Subcutaneous abdominal adipose tissue (tissue), 5 donors: Measurements from ENCODE around the gene CYP17A1.

Experiments used
- H3K27ac ChIP-seq: one replicate; pipeline ENCODE4 v1.7.0; 2013; ENCODE audit warnings: low read depth, mild to moderate bottlenecking, inconsistent platforms, low read length, moderate library complexity
- H3K27me3 ChIP-seq, 5 donors: one replicate each; pipeline ENCODE4 v1.7.0; 2013; ENCODE audit warnings: low read length in 5 of 5, inconsistent platforms in 1 of 5; ENCODE audit not compliant: control insufficient read depth in 5 of 5, insufficient read depth in 4 of 5
- H3K36me3 ChIP-seq, 5 donors: one replicate each; pipeline ENCODE4 v1.7.0; 2013; ENCODE audit warnings: low read length in 5 of 5; ENCODE audit not compliant: control insufficient read depth in 5 of 5, insufficient read depth in 5 of 5
- H3K4me1 ChIP-seq, 5 donors: one replicate each; pipeline ENCODE4 v1.7.0; 2013; ENCODE audit warnings: low read length in 5 of 5, mild to moderate bottlenecking in 3 of 5, moderate library complexity in 1 of 5; ENCODE audit not compliant: control insufficient read depth in 5 of 5, insufficient read depth in 5 of 5
- H3K4me3 ChIP-seq, 5 donors: one replicate each; pipeline ENCODE4 v1.7.0; 2013; ENCODE audit warnings: low read length in 5 of 5, low read depth in 1 of 5
- H3K9ac ChIP-seq, 5 donors: one replicate each; pipeline ENCODE4 v1.7.0; 2013; ENCODE audit warnings: low read length in 5 of 5, mild to moderate bottlenecking in 4 of 5, moderate library complexity in 3 of 5
- H3K9me3 ChIP-seq, 5 donors: one replicate each; pipeline ENCODE4 v1.7.0; 2013; ENCODE audit warnings: low read length in 5 of 5; ENCODE audit not compliant: control insufficient read depth in 5 of 5
- donor health status: healthy.
- donor health status: healthy.
- donor health status: healthy.
- donor health status: healthy.
- donor health status: healthy.

The CYP17A1 gene

DNA sequence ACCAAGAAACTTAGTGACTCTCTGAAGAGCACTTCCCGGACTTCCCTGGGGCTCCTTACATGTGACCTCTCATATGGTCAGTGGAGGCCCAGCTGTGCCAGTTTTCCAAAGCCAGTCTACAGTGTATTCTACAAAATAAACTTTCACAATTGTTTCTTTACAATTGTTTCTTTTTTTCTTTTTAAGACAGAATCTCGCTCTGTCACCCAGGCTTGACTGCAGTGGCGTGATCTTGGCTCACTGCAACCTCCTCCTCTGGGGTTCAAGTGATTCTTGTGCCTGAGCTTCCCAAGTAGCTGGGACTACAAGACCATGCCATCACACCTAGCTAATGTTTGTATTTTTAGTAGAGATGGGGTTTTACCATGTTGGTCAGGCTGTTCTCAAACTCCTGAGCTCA, 25.9 kb downstream of the CYP17A1 start:
- Histone ChIP-seq H3K9me3 (no peaks in the 10 kb centered on the region), H3K27ac (no peak overlapping the region), H3K36me3 (peaks cover 0 to 54% (median 45%) of the 10 kb centered on the region in 5 donors), H3K27me3 (no peaks in the 10 kb centered on the region), H3K4me1 (peaks cover 0 to 47% (median 40%) of the 10 kb centered on the region in 5 donors), H3K4me3 (no peak overlapping the region), H3K9ac (no peak overlapping the region)

DNA sequence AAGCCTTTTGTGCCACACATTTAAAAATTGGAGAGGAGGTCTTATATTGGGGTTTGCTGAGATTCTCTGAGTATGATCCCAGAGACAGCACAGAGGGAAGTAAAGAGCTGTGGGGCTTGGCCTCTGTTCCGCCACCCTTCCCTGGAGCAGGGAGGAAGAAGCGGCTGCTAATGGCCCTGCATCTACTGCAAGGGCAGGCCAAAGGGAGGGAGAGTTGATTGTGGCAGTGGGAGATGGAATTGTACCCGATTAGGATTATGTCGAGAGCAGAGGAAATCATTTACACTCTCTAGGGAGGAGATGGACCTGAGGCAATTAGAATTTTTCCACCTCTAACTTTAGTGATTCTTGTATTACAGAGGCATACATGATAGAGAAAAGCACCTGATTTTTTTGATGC, 28.8 kb downstream of the CYP17A1 start:
- H3K36me3 ChIP-seq: peaks cover 0 to 43% (median 33%) of the 10 kb centered on the region in 5 donors

DNA sequence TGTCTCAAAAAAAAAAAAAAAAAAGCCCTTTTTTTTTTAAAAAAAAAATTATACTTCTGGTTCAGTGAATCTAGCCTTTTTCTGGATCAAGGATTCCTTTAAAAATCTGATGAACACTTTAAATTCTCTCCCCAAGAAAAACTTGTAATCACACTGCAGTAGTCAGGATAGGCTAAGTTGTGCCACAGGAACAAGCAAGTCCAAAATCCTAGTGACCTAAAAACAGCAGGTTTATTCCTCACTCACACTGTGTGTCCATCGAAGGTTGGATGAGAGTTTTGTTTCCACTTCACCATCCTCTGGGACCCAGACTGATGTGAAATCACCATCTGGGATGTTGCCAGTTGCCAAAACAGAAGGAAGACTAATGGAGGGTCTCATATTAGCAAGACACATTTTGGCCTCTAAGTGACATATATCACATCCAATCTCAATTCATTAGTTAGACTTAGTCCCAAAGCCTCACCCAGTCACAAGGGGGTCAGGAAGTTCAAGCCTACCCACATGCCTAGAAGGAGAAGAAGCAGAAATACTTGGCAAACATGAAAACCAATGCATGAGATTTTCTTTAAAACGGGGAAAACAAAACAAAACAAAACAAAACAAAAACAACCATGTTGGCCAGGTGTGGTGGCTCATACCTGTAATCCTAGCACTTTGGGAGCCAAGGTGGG, 32.7 kb downstream of the CYP17A1 start:
- Histone ChIP-seq H3K36me3 (peaks cover 0 to 22% (median 7%) of the 10 kb centered on the region in 5 donors), H3K4me1 (peaks cover 20 to 48% (median 44%) of the 10 kb centered on the region in 5 donors), H3K27ac (peak overlapping the region; percentile 93), H3K4me3 (no peak overlapping the region), H3K27me3 (no peaks in the 10 kb centered on the region), H3K9ac (no peak overlapping the region), H3K9me3 (no peaks in the 10 kb centered on the region)

More for the DNA sequence above, 28.8 kb downstream of the CYP17A1 start:
- Histone ChIP-seq H3K4me3 (no peak overlapping the region), H3K4me1 (peaks cover 2 to 25% (median 16%) of the 10 kb centered on the region in 5 donors), H3K9ac (no peak overlapping the region), H3K27ac (no peak overlapping the region), H3K9me3 (no peaks in the 10 kb centered on the region), H3K27me3 (no peaks in the 10 kb centered on the region)

DNA sequence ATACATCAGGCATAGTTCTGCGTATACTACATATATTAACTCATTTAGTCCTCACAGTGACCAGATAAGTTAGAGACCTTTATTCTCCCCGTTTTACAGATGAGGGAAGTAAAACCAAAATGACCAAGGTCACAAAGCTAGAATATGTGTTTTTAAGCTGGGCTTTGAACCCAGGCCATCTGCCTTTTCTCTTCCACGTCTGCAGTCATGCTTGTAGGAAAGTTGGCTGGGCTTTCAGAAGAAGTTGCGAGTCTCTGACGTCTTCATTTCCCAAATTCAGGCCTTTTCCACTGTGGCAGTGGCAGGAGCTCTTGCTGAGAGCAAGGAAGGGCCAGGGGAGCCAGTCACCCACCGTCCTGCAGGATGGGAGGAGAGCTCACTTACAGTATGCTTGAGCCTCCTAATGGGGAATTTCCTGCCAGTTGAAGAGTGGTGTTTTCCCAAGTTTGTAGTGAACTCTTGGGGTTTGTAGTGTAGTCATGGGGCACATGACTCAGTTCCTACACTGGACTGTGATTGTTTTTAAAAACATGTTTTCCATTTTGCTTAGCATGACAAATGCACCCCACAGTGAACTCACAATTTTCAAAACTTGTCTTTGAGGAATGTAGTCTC, 34.2 kb downstream of the CYP17A1 start:
- Histone ChIP-seq H3K36me3 (peaks cover 0 to 35% (median 18%) of the 10 kb centered on the region in 5 donors), H3K4me3 (no peak overlapping the region), H3K27ac (peak overlapping the region; percentile 93), H3K9me3 (no peaks in the 10 kb centered on the region), H3K4me1 (peaks cover 24 to 55% (median 50%) of the 10 kb centered on the region in 5 donors), H3K27me3 (no peaks in the 10 kb centered on the region), H3K9ac (peak overlapping the region in 4 of 5 donors; percentile 3 to 72 (median 30))

DNA sequence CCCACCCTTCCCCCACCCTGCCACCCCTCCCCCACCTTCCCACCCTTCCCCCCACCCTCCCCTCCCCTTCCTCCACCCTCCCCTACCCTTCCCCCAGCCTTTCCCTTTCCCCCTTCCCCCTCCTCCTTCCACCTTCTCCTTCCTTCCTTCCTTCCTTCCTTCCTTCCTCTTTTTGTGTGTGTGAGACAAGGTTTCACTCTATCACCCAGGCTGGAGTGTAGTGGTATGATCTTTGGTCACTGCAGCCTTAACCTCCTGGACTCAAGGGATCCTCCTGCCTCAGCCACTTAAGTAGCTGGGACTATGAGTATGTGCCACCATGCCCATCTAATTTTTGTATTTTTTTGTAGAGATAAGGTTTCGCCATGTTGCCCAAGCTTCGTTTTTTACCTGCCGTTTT, 35.2 kb downstream of the CYP17A1 start:
- Histone ChIP-seq H3K36me3 (peaks cover 0 to 38% (median 20%) of the 10 kb centered on the region in 5 donors), H3K27me3 (no peaks in the 10 kb centered on the region), H3K27ac (peak overlapping the region; percentile 93), H3K9me3 (no peaks in the 10 kb centered on the region), H3K4me1 (peaks cover 24 to 61% (median 53%) of the 10 kb centered on the region in 5 donors), H3K4me3 (no peak overlapping the region), H3K9ac (peak overlapping the region; percentile 2 to 72 (median 21))

DNA sequence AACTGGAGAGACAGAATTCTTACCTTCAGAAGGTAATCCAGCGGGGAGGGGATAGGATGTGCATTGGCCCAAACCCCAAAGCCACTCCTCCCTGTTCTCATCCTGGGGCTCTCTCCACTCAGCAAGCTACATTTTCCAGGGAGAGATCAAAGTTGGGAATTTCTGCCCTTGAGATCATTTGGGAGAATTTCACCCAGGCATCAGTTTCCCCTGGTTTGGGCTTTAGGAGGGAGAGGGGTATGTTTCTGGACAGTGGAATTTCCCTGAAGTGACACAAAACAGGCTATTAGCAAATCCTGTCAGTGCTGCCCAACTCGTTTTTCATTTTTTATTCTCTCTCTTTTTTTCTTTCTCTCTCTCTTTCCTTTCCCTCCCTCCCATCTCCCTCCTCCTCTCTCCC, 35.7 kb downstream of the CYP17A1 start:
- Histone ChIP-seq H3K9me3 (no peaks in the 10 kb centered on the region), H3K4me3 (no peak overlapping the region), H3K9ac (peak overlapping the region in 4 of 5 donors; percentile 23 to 67 (median 38)), H3K27ac (peak overlapping the region; percentile 89), H3K4me1 (peaks cover 24 to 66% (median 58%) of the 10 kb centered on the region in 5 donors), H3K27me3 (no peaks in the 10 kb centered on the region), H3K36me3 (peaks cover 0 to 36% (median 20%) of the 10 kb centered on the region in 5 donors)

DNA sequence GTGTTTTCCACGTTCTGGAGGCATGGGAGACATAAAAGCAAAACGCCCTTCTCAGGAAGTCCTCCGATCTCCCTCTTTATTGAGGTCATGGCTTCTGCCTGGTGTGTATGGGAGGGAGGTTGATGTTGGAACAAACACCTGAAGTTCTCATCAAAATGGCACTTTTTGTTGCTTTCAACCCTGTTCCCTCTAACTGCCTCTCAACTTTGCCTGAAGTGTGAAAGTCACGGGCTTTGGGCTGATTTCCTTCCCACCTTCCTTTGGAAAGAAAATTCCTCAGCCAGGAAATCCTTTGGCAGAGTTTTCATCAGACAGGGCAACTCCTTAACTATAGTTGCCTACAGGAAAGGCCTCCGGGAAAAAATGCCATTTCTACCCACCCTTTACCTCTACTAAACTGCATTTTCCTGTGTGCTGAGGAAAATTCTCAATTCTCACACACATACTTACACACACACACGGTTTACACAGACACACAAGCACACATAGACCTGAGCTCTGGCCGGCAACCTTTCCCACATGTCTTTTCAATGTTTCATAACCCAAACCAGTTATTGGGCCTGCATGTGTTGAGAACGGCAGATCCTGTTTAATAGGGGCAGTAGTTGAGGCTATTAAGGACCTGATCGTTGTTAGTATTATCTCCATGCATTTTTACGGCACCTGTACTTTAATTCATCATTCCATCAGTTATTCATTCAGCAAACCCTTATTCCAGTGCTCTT, 36.4 kb downstream of the CYP17A1 start:
- H3K9ac ChIP-seq: peak overlapping the region; percentile 23 to 67 (median 43)
- no peak overlapping the region for H3K4me3 ChIP-seq
- H3K9me3 ChIP-seq: no peaks in the 10 kb centered on the region
- H3K27ac ChIP-seq: peak overlapping the region; percentile 89
- no peaks in the 10 kb centered on the region for H3K27me3 ChIP-seq
- H3K36me3 ChIP-seq: peaks cover 0 to 33% (median 20%) of the 10 kb centered on the region in 5 donors
- H3K4me1 ChIP-seq: peaks cover 24 to 73% (median 65%) of the 10 kb centered on the region in 5 donors

DNA sequence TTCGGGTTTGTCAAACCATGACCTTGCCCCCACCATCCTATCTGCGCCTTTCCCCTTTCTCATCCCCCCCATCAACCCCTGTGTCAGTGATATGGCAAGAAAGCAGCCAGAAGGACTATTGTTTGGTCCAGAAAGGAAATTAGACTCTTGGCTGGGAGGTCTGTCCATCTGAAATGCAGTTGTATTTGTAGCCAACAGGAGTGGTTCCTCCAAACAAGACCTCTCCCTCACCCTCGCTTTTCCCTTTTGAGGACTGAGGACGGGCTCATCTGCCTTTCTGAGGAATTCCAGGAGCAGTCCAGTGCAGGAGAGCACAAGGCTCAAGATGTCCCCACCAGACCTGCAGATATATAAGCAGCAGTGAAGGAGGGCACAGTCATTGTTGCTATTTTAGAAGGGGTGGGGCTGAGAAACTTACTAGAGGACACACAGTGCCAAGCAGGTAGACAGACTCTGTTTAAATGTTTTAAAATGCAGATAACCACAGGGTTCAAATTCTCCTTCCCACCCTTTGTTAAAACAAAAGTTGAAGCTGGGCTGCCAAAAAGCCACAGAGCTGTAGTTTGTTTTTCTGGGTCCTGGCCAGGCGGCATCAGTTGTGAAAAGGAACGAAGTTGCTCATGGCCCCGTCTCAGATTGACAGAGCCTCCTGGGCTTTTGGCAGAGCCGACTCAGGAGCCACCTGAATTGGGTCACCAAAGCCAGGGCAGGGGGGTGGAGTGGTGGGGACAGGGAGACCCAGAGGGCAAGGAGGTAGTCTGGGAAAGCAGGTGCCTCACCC, 37.3 kb downstream of the CYP17A1 start:
- H3K27me3 ChIP-seq: no peaks in the 10 kb centered on the region
- no peaks in the 10 kb centered on the region for H3K9me3 ChIP-seq
- H3K27ac ChIP-seq: peak overlapping the region; percentile 89
- peaks cover 24 to 82% (median 74%) of the 10 kb centered on the region in 5 donors for H3K4me1 ChIP-seq
- peak overlapping the region in 4 of 5 donors; percentile 23 to 60 (median 42) for H3K9ac ChIP-seq
- peaks cover 0 to 29% (median 20%) of the 10 kb centered on the region in 5 donors for H3K36me3 ChIP-seq
- no peak overlapping the region for H3K4me3 ChIP-seq

DNA sequence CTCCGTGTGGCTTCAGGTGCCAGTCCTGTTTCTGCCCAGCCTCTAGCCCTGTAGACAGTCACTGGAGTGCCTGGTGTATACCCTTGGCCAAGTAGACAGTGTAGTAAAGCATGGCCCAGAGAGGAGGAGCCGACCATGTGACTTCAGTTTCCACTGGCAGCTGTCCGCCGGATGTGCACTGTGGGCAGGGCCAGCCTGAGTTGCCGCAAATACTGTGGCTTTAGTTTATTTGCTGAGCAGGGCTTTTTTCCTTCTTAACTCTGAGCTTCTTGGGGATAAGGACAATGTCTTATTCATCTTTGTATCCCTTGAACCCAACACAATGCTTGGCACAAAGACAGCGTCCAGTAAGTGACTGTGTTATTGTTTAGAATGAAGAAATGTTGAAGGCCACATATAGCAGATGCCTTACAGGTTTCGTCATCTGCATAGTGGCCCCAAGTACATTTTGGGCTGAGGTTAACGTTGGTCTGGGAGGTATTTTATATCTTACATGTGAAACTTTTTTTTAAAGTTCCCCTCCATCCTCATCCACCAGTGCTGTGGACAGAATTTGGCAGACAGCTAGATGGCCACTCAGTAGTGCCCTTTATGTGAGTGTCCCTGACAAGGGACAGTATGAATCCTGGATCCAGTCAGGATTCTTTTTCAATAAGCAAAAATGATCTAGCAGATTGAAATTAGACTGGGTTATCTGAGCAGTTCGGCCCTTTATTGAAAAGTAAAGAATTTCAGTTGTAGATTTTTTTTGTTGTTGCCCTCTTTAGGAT, 40.6 kb downstream of the CYP17A1 start:
- Histone ChIP-seq H3K4me3 (peak overlapping the region in 3 of 5 donors; percentile 29 to 42 (median 41)), H3K36me3 (peaks cover 0 to 30% (median 20%) of the 10 kb centered on the region in 5 donors), H3K9ac (peak overlapping the region in 4 of 5 donors; percentile 12 to 61 (median 46)), H3K9me3 (no peaks in the 10 kb centered on the region), H3K4me1 (peaks cover 17 to 81% (median 68%) of the 10 kb centered on the region in 5 donors), H3K27me3 (no peaks in the 10 kb centered on the region), H3K27ac (peak overlapping the region; percentile 70)
